HFF-Myc (cell line): ENCODE data around the gene OR10G3.

Experiments
- DNase-seq: peaks from one replicate; pipeline ENCODE4 v3.0.0-alpha.2; 2011; ENCODE audit warnings: low read depth; ENCODE audit errors: extremely low read depth
- H3K4me3 ChIP-seq: replicated peaks from 2 replicates; pipeline ENCODE4 v1.5.1; 2011; ENCODE audit warnings: low read depth, mild to moderate bottlenecking, control low read depth, low read length
- TF ChIP-seq, protein P1 (sequence below): IDR thresholded peaks from 2 replicates; pipeline ENCODE4 v1.5.1; 2012; ENCODE audit warnings: mild to moderate bottlenecking, low read depth, low read length, control low read depth; ENCODE audit errors: missing control alignments

Gene OR10G3

GRCh38 chr14:21535545-21536417 lies 44.1 kb downstream of the OR10G3 start:
- no peak for DNase-seq
- TF ChIP-seq, protein P1, sequence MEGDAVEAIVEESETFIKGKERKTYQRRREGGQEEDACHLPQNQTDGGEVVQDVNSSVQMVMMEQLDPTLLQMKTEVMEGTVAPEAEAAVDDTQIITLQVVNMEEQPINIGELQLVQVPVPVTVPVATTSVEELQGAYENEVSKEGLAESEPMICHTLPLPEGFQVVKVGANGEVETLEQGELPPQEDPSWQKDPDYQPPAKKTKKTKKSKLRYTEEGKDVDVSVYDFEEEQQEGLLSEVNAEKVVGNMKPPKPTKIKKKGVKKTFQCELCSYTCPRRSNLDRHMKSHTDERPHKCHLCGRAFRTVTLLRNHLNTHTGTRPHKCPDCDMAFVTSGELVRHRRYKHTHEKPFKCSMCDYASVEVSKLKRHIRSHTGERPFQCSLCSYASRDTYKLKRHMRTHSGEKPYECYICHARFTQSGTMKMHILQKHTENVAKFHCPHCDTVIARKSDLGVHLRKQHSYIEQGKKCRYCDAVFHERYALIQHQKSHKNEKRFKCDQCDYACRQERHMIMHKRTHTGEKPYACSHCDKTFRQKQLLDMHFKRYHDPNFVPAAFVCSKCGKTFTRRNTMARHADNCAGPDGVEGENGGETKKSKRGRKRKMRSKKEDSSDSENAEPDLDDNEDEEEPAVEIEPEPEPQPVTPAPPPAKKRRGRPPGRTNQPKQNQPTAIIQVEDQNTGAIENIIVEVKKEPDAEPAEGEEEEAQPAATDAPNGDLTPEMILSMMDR: no peak
- H3K4me3 ChIP-seq: no peak overlapping the region

DNA sequence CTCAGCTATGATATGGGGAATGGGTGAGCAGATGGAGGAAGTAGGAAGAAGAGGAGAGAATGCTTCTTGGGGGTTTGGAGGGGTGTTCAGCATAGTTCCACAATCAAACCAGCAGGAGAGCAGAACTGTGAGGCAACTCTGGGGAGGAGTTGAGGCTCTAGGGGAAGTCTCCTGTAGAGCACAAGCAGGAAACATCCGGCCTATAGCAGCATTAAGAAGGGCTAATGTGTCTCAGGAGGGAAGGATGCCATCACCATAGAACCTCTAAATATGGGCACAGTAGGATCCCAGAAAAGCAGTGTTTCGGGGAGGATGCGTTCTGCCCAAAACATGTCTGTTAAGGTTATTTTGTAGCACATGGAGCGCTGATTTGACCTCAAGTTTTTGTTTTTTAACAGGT lies 45.3 kb downstream of the OR10G3 start:
- no peak overlapping the region for H3K4me3 ChIP-seq
- TF ChIP-seq, protein P1: no peak
- no peak for DNase-seq

DNA sequence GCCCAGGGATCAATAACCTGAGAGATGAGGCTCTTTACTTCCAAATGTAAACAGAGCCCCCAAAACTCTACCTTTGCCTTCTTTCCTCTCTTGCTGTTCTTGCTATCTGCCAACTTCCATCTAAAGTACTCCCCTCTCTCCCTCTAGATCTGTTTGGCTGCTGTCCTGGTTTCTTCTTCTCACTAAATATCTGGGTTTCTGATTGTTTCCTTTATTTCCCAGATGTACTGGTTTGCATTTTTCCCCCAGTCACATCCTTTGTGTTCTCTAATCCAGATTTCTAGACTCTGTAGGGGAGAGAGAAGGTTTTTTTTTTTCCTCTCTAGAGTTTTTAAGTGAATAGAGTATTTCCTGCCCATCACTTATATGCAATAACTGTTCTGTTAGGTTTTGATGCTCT lies 46.6 kb downstream of the OR10G3 start:
- TF ChIP-seq, protein P1: no peak
- H3K4me3 ChIP-seq: no peak overlapping the region
- DNase-seq: no peak

- no peak overlapping the region for H3K4me3 ChIP-seq
- DNase-seq: no peak
- TF ChIP-seq, protein P1: no peak
Measured at GRCh38 chr14:21529515-21529914, 50.4 kb downstream of the OR10G3 start.

- no peak overlapping the region for H3K4me3 ChIP-seq
- DNase-seq: no peak
- TF ChIP-seq, protein P1: no peak
Measured at GRCh38 chr14:21528381-21529348, 51.2 kb downstream of the OR10G3 start.

GRCh38 chr14:21527318-21527679 lies 52.6 kb downstream of the OR10G3 start:
- no peak for DNase-seq
- no peak overlapping the region for H3K4me3 ChIP-seq
- TF ChIP-seq, protein P1: no peak
